ENCODE measurements around the gene SYNCRIP.
"Not testable (repeated sequence)": the region's sequence is repeated elsewhere in the genome, so short reads cannot be mapped to it uniquely, and the experiment has no call there.

Gene SYNCRIP

GRCh38 chr6:85593438-85594196, 49.1 kb downstream of the SYNCRIP start, which contains the start of gene SNX14:
Gene SNX14, minus strand, starts transcription at chr6:85593858. Its CDS starts 140 bp downstream, at chr6:85593718.
- peak; percentile 96 for DNase-seq

- DNase-seq, result no peak
These were observed 50.7 kb downstream of the SYNCRIP start for GRCh38 chr6:85592033-85592432.

- no peak for DNase-seq
These were observed 51.5 kb downstream of the SYNCRIP start for GRCh38 chr6:85591207-85591606.

DNA sequence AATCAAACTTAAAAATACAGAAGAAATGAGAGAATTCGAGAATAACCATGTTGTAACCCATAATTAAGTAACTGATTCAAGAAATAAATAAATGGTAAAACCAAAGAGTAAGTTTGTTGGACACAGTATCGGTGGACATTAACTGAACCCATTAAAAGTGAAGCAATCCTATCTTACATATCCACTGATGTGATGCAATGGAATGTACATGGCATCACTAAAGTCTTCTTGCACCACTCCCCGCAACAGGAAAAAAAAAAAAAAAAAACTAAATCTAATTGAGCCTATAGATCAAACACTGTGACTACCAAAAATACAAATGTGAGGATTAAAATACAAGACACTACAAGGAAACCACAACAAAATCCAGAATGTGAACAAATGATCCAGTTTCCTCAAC, 56.9 kb downstream of the SYNCRIP start:
- DNase-seq, result no peak

GRCh38 chr6:85582832-85583231, 59.9 kb downstream of the SYNCRIP start:
- not testable (repeated sequence) for DNase-seq

GRCh38 chr6:85581572-85581971, 61.1 kb downstream of the SYNCRIP start:
- DNase-seq, result no peak

DNA sequence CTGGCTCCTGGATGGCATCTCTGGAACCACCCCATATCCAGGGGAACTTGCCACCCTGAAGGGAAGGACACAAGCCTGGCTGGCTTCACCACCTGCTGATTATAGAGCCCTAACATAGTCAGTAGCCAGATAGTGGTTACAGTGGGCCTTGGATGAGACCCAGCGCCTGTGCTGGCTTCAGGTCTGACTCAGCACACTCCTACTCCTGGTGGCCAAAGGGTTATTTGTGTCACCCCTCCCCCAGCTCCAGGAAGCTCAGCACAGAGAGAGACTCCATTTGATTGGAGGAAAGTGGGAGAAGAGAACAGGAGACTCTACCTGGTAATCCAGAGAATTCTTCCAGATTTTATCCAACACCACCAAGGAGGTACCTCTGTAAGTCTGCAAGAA, 61.8 kb downstream of the SYNCRIP start:
- no peak for DNase-seq

DNA sequence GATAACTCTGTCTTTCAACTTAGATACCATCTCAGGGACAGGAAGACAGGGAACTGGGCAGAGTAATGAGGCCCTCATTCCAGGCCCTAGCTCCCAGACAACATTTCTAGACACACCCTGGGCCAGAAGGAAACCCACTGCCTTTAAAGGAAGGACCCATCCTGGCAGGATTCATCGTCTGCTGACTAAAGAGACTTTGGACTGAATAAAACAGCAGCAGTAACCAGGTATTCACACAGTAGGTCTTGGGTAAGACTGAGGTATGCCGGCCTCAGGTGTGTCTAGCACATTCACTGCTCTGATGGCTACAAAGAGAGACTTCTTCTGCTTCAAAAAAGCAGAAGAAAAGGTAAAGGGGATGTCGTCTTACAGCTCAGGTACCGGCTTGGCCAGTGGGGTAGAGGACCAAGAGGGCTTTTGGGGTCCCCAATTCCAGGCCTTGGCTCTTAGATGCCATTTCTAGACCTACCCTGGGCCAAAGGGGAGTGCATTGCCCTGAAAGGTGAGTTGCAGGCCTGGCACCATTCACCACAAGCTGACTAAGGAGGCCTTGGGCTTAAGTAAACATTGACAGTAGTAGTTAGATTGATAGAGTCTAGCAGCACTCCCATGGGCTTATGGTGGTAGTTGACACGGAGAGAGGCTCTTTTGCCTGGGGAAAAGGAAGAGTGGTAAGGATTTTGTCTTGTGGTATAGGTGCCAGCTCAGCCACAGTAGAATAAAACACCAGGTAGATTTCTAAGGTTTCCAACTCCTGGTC, 62.4 kb downstream of the SYNCRIP start:
- DNase-seq, result no peak

DNA sequence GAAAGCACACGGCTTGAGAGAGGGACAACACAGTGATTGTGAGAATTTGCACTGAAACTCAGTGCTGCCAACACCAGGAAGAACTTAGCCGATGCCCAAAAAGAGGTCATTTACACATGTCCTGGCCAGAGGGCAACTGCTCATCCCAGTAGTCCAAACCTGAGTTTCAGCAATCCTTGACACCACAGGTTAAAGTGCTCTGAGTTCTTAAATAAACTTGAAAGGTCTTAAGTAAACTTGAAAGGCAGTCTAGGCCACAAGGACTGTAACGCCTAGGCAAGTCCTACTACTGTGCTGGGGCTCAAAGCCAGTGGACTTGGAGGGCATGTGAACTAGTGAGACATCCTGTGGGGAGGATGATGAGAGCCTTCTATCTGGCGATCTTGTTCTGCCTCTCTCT, 63.1 kb downstream of the SYNCRIP start:
- no peak for DNase-seq

GRCh38 chr6:85576476-85576875, 66.2 kb downstream of the SYNCRIP start:
- no peak for DNase-seq

GRCh38 chr6:85574932-85575598, 67.6 kb downstream of the SYNCRIP start:
- DNase-seq, result no peak

GRCh38 chr6:85569323-85569722, 73.4 kb downstream of the SYNCRIP start:
- no peak for DNase-seq

- DNase-seq, result no peak
These were observed 74.3 kb downstream of the SYNCRIP start for GRCh38 chr6:85568411-85568810.

DNA sequence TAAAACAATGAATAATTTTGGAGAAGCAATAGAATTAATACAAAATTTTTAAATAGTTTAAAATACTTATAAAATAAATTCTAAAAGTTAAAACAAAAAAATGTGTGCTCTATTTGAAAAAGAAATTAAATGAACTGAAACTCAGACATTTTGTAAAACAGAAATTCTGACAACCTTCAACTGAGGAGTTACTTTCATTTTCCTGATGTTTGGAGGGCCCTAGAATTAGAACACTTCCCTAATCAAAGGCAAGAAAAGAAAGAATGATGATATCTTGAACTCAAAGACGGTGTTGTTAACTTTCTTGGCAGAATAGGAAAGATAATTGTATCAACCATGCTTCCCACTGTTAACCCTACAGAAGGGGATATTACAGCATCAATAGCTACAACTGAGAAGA, 77.0 kb downstream of the SYNCRIP start:
- no peak for DNase-seq

DNA sequence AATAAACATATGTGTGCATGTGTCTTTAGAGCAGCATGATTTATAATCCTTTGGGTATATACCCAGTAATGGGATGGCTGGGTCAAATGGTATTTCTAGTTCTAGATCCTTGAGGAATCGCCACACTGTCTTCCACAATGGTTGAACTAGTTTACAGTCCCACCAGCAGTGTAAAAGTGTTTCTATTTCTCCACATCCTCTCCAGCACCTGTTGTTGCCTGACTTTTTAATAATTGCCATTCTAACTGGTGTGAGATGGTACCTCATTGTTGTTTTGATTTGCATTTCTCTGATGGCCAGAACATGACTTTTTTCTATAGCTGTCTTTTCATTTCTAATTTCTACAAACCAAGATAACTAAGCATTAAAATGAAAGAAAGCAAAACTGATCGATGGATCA, 78.5 kb downstream of the SYNCRIP start:
- DNase-seq, result not testable (repeated sequence)

All from right forelimb (tissue), 1 donor.